WTC11 (cell line): ENCODE data around the gene GALNT12. TPM values are rescaled to one million over a fixed set of nuclear protein-coding genes. Genes with fewer than 3 reads are reported as not detected.

Experiments used
- ATAC-seq: fragments of 200-7000 bp; cut with Tn5 transposase; 2 replicates; pipeline ENCODE4 v1.10.0; 2021; ENCODE audit warnings: mild to moderate bottlenecking, moderate library complexity
- CTCF ChIA-PET: fragments of 300-600 bp; sonication (Branson Sonifier 250); formaldehyde crosslinking; loops from one replicate; lab custom pipeline; 2021; ENCODE audit warnings: antibody characterized with exemption; lab: Charles Lee
- POLR2A ChIA-PET: fragments of 350-600 bp; sonication (Branson Sonifier 250); formaldehyde crosslinking; loops from one replicate; lab custom pipeline; 2021; ENCODE audit warnings: antibody characterized with exemption; lab: Charles Lee
- DNase-seq: peaks from one replicate; pipeline ENCODE4 v3.0.0; 2021; ENCODE audit warnings: low spot score
- H3K27ac Mint-ChIP-seq: 2 replicates; pipeline ENCODE4 v1.8.0; 2021; ENCODE audit warnings: mixed read lengths
- H3K27me3 Mint-ChIP-seq: 2 replicates; pipeline ENCODE4 v1.8.0; 2021; ENCODE audit warnings: low read depth, mild to moderate bottlenecking, moderate library complexity, mixed read lengths
- H3K36me3 Mint-ChIP-seq: 2 replicates; pipeline ENCODE4 v1.8.0; 2021; ENCODE audit warnings: mixed read lengths
- H3K4me1 Mint-ChIP-seq: 2 replicates; pipeline ENCODE4 v1.8.0; 2022; ENCODE audit warnings: mixed read lengths
- H3K4me3 Mint-ChIP-seq: 2 replicates; pipeline ENCODE4 v1.8.0; 2021; ENCODE audit warnings: mild to moderate bottlenecking, moderate library complexity, mixed read lengths
- H3K9me3 Mint-ChIP-seq: 2 replicates; pipeline ENCODE4 v1.8.0; 2021; ENCODE audit warnings: mixed read lengths
- CBFB ChIP-seq: sonication (generic); formaldehyde crosslinking; IDR thresholded peaks from 2 replicates; pipeline ENCODE4 v1.8.1; 2022; ENCODE audit warnings: mild to moderate bottlenecking, low read depth, missing genetic modification reagents
- FOXP1 ChIP-seq: sonication (generic); formaldehyde crosslinking; IDR thresholded peaks from 2 replicates; pipeline ENCODE4 v1.8.0; 2022; ENCODE audit warnings: missing genetic modification reagents, mild to moderate bottlenecking, moderate library complexity, borderline replicate concordance
- GRHL2 ChIP-seq: fragments of 250-450 bp; sonication (Bioruptor Pico); IDR thresholded peaks from 2 replicates; pipeline ENCODE4 v1.8.0; 2022; ENCODE audit warnings: mild to moderate bottlenecking, moderate library complexity; ENCODE audit not compliant: insufficient replicate concordance, severe bottlenecking
- IRF2 ChIP-seq: sonication (generic); formaldehyde crosslinking; IDR thresholded peaks from 2 replicates; pipeline ENCODE4 v1.8.0; 2022; ENCODE audit warnings: low read depth, missing genetic modification reagents, borderline replicate concordance
- NFE2L1 ChIP-seq: sonication (generic); formaldehyde crosslinking; IDR thresholded peaks from 2 replicates; pipeline ENCODE4 v1.8.1; 2023; ENCODE audit warnings: missing genetic modification reagents
- ZBTB21 ChIP-seq: sonication (generic); formaldehyde crosslinking; IDR thresholded peaks from 2 replicates; pipeline ENCODE4 v1.8.1; 2023; ENCODE audit warnings: mild to moderate bottlenecking, missing genetic modification reagents, borderline replicate concordance
- ZNF263 ChIP-seq: sonication (generic); formaldehyde crosslinking; IDR thresholded peaks from 2 replicates; pipeline ENCODE4 v1.8.1; 2022; ENCODE audit warnings: low read depth, mild to moderate bottlenecking, moderate library complexity, missing genetic modification reagents
- ZNF317 ChIP-seq: sonication (generic); formaldehyde crosslinking; IDR thresholded peaks from 2 replicates; pipeline ENCODE4 v1.8.1; 2023; ENCODE audit warnings: low read depth, mild to moderate bottlenecking, moderate library complexity, missing genetic modification reagents, borderline replicate concordance
- ZNF671 ChIP-seq: fragments of 250-450 bp; sonication (Bioruptor Pico); IDR thresholded peaks from 2 replicates; pipeline ENCODE4 v1.8.0; 2021; ENCODE audit warnings: mild to moderate bottlenecking
- total RNA-seq: library from RNA; stranded (reverse); gene quantifications from 3 replicates; pipeline ENCODE4 v1.2.3, GENCODE V29; 2021
- TF ChIP-seq, protein P1 (sequence below): sonication (generic); formaldehyde crosslinking; IDR thresholded peaks from 2 replicates; pipeline ENCODE4 v1.8.0; 2023; ENCODE audit warnings: mild to moderate bottlenecking, missing genetic modification reagents
- TF ChIP-seq, protein P2 (sequence below): sonication (generic); formaldehyde crosslinking; IDR thresholded peaks from 2 replicates; pipeline ENCODE4 v1.8.0; 2022; ENCODE audit warnings: mild to moderate bottlenecking, missing genetic modification reagents
- TF ChIP-seq, protein P3 (sequence below): sonication (generic); formaldehyde crosslinking; IDR thresholded peaks from 2 replicates; pipeline ENCODE4 v1.8.1; 2023; ENCODE audit warnings: mild to moderate bottlenecking, moderate library complexity, missing genetic modification reagents
- TF ChIP-seq, protein P4 (sequence below): sonication (generic); formaldehyde crosslinking; conservative IDR thresholded peaks from 2 replicates; pipeline ENCODE4 v1.8.1; 2023; ENCODE audit warnings: mild to moderate bottlenecking, low read depth, missing genetic modification reagents, moderate library complexity
- TF ChIP-seq, protein P5 (sequence below): sonication (generic); formaldehyde crosslinking; IDR thresholded peaks from 2 replicates; pipeline ENCODE4 v1.8.0; 2022; ENCODE audit warnings: mild to moderate bottlenecking, missing genetic modification reagents
- TF ChIP-seq, protein P6 (sequence below): sonication (generic); formaldehyde crosslinking; IDR thresholded peaks from 2 replicates; pipeline ENCODE4 v1.8.1; 2023; ENCODE audit warnings: mild to moderate bottlenecking, missing genetic modification reagents, borderline replicate concordance
- TF ChIP-seq, protein P7 (sequence below): sonication (generic); formaldehyde crosslinking; IDR thresholded peaks from 2 replicates; pipeline ENCODE4 v1.8.1; 2023; ENCODE audit warnings: mild to moderate bottlenecking, missing genetic modification reagents
- TF ChIP-seq, protein P8 (sequence below): fragments of 250-450 bp; sonication (Bioruptor Pico); conservative IDR thresholded peaks from 2 replicates; pipeline ENCODE4 v1.9.0; 2021; ENCODE audit warnings: mild to moderate bottlenecking
- TF ChIP-seq, protein P9 (sequence below): sonication (generic); formaldehyde crosslinking; conservative IDR thresholded peaks from 2 replicates; pipeline ENCODE4 v1.8.1; 2022; ENCODE audit warnings: mild to moderate bottlenecking, missing genetic modification reagents

GALNT12 gene
- total RNA-seq, 1 experiment from 2014 or later: 19.3 TPM

DNA sequence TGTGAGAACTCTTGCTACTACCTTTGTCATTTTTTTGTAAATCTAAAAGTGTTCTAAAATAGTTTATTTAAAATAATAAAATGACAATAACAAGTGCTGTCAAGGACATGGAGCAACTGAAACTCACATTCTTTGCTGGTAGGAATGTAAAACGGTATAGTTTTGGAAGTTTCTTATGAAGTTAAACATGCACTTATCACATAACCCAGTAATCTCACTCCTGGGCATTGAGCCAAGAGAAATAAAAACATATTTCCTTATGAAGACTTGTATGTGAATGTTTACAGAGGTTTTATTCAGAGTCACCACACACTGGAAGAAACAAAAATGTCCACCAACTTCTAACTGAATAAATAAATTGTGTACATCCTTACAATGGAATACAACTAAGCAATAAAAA, 90.3 kb downstream of the GALNT12 start (continued):
- TF ChIP-seq, protein P1, sequence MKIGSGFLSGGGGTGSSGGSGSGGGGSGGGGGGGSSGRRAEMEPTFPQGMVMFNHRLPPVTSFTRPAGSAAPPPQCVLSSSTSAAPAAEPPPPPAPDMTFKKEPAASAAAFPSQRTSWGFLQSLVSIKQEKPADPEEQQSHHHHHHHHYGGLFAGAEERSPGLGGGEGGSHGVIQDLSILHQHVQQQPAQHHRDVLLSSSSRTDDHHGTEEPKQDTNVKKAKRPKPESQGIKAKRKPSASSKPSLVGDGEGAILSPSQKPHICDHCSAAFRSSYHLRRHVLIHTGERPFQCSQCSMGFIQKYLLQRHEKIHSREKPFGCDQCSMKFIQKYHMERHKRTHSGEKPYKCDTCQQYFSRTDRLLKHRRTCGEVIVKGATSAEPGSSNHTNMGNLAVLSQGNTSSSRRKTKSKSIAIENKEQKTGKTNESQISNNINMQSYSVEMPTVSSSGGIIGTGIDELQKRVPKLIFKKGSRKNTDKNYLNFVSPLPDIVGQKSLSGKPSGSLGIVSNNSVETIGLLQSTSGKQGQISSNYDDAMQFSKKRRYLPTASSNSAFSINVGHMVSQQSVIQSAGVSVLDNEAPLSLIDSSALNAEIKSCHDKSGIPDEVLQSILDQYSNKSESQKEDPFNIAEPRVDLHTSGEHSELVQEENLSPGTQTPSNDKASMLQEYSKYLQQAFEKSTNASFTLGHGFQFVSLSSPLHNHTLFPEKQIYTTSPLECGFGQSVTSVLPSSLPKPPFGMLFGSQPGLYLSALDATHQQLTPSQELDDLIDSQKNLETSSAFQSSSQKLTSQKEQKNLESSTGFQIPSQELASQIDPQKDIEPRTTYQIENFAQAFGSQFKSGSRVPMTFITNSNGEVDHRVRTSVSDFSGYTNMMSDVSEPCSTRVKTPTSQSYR (CRISPR knock-in tag): no peak
- TF ChIP-seq CBFB (CRISPR knock-in tag): no peak
- TF ChIP-seq, protein P2, sequence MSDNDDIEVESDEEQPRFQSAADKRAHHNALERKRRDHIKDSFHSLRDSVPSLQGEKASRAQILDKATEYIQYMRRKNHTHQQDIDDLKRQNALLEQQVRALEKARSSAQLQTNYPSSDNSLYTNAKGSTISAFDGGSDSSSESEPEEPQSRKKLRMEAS: no peak
- TF ChIP-seq, protein P3, sequence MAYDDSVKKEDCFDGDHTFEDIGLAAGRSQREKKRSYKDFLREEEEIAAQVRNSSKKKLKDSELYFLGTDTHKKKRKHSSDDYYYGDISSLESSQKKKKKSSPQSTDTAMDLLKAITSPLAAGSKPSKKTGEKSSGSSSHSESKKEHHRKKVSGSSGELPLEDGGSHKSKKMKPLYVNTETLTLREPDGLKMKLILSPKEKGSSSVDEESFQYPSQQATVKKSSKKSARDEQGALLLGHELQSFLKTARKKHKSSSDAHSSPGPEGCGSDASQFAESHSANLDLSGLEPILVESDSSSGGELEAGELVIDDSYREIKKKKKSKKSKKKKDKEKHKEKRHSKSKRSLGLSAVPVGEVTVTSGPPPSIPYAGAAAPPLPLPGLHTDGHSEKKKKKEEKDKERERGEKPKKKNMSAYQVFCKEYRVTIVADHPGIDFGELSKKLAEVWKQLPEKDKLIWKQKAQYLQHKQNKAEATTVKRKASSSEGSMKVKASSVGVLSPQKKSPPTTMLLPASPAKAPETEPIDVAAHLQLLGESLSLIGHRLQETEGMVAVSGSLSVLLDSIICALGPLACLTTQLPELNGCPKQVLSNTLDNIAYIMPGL (CRISPR knock-in tag): no peak
- TF ChIP-seq, protein P4, sequence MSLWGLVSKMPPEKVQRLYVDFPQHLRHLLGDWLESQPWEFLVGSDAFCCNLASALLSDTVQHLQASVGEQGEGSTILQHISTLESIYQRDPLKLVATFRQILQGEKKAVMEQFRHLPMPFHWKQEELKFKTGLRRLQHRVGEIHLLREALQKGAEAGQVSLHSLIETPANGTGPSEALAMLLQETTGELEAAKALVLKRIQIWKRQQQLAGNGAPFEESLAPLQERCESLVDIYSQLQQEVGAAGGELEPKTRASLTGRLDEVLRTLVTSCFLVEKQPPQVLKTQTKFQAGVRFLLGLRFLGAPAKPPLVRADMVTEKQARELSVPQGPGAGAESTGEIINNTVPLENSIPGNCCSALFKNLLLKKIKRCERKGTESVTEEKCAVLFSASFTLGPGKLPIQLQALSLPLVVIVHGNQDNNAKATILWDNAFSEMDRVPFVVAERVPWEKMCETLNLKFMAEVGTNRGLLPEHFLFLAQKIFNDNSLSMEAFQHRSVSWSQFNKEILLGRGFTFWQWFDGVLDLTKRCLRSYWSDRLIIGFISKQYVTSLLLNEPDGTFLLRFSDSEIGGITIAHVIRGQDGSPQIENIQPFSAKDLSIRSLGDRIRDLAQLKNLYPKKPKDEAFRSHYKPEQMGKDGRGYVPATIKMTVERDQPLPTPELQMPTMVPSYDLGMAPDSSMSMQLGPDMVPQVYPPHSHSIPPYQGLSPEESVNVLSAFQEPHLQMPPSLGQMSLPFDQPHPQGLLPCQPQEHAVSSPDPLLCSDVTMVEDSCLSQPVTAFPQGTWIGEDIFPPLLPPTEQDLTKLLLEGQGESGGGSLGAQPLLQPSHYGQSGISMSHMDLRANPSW (CRISPR knock-in tag): no peak
- TF ChIP-seq ZBTB21 (CRISPR knock-in tag): no peak
- no peak for TF ChIP-seq GRHL2 (CRISPR knock-in tag)
- no peak for TF ChIP-seq NFE2L1 (CRISPR knock-in tag)

DNA sequence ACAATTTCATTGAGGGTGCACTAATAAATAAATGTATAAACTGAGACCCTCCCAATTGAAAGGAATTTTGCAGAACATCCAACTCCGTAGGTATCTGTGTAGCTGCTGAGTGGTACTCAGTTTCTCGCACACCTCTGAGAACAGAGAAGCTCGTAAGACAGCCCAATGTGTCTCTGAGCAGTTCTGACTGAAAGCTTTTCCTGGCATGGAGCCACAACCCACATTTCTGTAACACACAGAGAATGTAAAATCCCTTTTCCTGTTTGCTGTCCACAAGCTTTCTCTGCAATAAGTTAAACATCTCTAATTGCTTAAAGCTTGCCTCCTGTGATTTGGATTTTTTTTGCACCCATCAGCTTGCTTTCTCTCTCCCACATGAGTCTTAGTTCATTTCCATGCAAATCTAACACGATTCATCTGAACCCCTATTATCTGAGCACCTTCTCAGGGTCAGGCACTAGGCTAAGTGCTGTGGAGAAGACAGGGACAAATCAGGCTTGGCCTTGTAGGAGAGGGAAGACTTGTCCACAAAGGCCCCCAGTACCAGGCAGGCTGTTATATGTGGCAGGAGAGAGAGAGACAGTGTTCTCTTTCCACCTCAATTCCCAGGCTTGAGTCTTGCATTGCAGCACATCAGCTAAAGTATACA, 92.1 kb downstream of the GALNT12 start:
- H3K4me3 Mint-ChIP-seq: no peak overlapping the region
- ATAC-seq (no peak), DNase-seq (no peak)
- CTCF ChIA-PET: no interaction called here
- H3K27me3 Mint-ChIP-seq: peaks cover 2% of the 10 kb centered on the region; the same call in 1 of the 2 replicates
- H3K36me3 Mint-ChIP-seq: peaks cover 9% of the 10 kb centered on the region
- peaks cover 21% of the 10 kb centered on the region for H3K9me3 Mint-ChIP-seq
- no peak overlapping the region for H3K27ac Mint-ChIP-seq
- no peaks in the 10 kb centered on the region; the same call in 1 of the 2 replicates for H3K4me1 Mint-ChIP-seq
- POLR2A ChIA-PET: no interaction called here
- TF ChIP-seq, protein P5, sequence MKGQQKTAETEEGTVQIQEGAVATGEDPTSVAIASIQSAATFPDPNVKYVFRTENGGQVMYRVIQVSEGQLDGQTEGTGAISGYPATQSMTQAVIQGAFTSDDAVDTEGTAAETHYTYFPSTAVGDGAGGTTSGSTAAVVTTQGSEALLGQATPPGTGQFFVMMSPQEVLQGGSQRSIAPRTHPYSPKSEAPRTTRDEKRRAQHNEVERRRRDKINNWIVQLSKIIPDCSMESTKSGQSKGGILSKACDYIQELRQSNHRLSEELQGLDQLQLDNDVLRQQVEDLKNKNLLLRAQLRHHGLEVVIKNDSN: no peak
- no peak for TF ChIP-seq ZNF317 (CRISPR knock-in tag)
- TF ChIP-seq, protein P6, sequence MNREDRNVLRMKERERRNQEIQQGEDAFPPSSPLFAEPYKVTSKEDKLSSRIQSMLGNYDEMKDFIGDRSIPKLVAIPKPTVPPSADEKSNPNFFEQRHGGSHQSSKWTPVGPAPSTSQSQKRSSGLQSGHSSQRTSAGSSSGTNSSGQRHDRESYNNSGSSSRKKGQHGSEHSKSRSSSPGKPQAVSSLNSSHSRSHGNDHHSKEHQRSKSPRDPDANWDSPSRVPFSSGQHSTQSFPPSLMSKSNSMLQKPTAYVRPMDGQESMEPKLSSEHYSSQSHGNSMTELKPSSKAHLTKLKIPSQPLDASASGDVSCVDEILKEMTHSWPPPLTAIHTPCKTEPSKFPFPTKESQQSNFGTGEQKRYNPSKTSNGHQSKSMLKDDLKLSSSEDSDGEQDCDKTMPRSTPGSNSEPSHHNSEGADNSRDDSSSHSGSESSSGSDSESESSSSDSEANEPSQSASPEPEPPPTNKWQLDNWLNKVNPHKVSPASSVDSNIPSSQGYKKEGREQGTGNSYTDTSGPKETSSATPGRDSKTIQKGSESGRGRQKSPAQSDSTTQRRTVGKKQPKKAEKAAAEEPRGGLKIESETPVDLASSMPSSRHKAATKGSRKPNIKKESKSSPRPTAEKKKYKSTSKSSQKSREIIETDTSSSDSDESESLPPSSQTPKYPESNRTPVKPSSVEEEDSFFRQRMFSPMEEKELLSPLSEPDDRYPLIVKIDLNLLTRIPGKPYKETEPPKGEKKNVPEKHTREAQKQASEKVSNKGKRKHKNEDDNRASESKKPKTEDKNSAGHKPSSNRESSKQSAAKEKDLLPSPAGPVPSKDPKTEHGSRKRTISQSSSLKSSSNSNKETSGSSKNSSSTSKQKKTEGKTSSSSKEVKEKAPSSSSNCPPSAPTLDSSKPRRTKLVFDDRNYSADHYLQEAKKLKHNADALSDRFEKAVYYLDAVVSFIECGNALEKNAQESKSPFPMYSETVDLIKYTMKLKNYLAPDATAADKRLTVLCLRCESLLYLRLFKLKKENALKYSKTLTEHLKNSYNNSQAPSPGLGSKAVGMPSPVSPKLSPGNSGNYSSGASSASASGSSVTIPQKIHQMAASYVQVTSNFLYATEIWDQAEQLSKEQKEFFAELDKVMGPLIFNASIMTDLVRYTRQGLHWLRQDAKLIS (CRISPR knock-in tag): no peak
- no peak for TF ChIP-seq IRF2
- no peak for TF ChIP-seq FOXP1
- TF ChIP-seq, protein P7, sequence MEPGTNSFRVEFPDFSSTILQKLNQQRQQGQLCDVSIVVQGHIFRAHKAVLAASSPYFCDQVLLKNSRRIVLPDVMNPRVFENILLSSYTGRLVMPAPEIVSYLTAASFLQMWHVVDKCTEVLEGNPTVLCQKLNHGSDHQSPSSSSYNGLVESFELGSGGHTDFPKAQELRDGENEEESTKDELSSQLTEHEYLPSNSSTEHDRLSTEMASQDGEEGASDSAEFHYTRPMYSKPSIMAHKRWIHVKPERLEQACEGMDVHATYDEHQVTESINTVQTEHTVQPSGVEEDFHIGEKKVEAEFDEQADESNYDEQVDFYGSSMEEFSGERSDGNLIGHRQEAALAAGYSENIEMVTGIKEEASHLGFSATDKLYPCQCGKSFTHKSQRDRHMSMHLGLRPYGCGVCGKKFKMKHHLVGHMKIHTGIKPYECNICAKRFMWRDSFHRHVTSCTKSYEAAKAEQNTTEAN: no peak
- TF ChIP-seq ZNF263: no peak
- TF ChIP-seq ZNF671 (CRISPR knock-in tag): no peak
- TF ChIP-seq, protein P8, sequence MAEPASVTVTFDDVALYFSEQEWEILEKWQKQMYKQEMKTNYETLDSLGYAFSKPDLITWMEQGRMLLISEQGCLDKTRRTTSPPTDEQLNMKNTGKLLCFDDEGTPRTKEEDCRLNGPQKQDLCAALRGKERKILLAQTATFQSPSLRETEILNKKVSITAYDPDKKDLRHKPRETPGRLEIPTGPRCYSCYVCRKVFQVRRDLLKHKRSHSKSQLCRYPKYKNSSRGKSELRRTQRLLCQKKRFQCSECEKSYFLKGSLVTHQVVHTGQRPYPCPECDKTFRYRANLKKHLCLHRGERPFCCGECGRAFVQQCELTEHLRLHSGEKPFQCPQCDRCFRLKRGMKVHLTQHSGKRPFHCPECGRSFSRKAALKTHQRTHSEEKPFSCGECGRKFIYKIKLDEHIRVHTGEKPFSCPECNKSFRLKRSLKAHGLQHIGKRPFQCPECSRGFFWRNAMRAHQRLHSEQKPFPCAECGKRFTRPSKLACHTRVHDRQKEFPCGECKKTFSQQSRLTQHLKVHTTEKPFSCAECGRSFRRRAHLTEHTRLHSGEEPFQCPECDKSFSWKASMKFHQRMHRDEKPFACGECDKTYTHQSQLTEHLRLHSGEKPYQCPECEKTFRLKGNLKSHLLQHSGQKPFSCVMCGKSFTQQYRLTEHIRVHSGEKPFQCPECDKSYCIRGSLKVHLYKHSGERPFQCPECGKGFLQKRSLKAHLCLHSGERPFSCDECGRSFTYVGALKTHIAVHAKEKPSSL (CRISPR knock-in tag): no peak
- TF ChIP-seq, protein P9, sequence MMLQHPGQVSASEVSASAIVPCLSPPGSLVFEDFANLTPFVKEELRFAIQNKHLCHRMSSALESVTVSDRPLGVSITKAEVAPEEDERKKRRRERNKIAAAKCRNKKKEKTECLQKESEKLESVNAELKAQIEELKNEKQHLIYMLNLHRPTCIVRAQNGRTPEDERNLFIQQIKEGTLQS (CRISPR knock-in tag): no peak
